COLO668 (cell line): Measurements from ENCODE around the gene IAH1.

Source experiments
- DNase-seq: peaks from one replicate; lab custom pipeline; 2025; ENCODE audit not compliant: unreplicated experiment; lab: John Stamatoyannopoulos, UW

IAH1 gene

DNA sequence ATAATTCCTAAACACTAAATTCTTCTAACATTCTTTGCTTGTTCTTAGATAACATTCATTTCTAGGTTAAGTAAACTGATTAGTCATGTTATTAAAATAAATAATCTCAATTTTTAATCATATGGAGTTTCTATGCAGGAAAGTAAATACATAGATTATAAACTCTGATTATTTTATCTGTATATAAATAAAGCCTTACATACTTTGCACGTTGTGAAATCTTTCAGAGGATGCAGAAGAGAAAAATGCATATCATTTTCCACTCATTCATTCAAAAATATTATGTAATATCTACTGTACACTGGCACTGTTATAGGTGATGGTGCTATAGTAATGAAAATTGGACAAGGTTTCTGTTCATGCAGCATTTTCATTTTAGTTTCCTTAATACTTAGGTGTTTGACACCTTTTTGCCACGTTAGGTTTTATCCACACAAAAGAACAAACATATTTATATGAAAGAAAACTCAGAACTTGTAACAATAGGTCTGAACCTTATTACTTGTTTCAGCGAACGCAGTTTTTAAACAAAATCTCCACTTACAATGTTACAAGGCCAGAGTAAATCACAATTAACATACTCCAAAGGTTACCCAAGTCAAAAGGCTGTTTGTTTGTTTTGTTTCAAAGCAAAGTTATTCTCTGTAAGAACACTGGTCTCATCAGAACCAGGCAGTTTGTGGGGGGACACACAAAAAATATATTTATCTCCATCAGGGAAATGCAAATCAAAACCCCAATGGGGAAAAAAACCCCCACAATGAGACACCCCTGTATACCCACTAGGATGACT, 53.8 kb downstream of the IAH1 start:
- DNase-seq, result no peak

GRCh38 chr2:9532421-9532820, 58.1 kb downstream of the IAH1 start:
- no peak for DNase-seq

DNA sequence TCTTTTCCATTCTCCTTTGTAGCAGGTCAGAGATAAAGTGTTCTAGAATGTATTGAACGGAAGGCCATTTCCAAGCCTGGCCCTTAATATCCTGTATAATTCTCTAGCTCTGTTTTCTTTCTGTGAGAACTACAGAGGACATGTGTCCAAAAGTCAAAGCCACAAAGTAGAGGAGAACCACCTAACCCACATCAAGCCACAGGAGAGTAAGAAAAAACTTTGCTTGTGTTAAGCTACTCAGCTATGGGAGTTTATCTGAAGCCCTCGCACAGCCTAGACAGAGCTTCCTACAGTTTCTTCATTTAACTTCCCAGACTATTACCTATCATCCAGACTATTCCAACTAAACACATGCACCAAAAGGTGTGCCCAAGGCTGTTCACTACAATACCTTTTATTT, 59.3 kb downstream of the IAH1 start:
- no peak for DNase-seq

DNA sequence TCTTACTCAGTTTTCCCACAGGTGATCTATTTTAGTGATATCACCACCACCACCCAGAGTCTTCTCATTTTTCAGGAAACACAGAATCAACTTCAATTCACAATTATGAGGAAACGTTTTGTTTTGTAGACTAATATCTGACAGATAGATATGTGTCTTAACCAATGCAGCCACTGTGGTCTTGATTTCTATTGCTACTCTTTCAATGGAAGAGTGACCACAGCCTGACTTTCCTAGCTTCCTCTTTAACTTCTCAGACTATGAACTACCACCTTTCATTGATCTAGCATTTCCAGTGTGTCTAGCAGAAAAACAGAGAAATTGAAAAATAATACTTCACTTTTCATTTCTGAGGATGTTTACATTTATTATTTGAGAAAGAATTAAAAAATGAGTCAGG, 60.8 kb downstream of the IAH1 start:
- no peak for DNase-seq

GRCh38 chr2:9536504-9536903, 62.2 kb downstream of the IAH1 start:
- no peak for DNase-seq

DNA sequence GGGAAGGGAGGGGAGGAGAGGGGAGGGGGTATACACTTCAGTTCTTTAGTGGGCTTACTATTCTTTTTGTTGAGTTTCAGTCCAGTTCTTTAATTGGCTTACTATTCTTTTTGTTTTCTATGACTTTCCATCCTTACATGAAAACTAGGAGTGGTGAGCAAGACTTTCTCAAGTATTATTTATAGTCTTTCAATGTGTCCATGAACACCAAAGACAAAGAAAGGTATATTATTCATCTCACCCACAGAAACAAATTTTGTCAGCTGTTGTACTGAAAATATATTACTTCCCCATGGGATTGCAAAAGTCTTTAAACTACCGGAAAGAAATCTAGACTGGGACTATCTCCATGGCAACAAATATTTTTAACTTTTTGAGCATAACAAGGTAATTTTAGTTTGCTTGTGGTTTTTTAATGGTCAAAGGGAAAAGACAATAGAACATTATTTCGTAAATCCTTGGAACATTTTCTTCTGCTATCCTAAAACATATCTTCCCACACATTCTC, 63.7 kb downstream of the IAH1 start:
- DNase-seq, result no peak
